ENCODE data around the gene EI24.

DNA sequence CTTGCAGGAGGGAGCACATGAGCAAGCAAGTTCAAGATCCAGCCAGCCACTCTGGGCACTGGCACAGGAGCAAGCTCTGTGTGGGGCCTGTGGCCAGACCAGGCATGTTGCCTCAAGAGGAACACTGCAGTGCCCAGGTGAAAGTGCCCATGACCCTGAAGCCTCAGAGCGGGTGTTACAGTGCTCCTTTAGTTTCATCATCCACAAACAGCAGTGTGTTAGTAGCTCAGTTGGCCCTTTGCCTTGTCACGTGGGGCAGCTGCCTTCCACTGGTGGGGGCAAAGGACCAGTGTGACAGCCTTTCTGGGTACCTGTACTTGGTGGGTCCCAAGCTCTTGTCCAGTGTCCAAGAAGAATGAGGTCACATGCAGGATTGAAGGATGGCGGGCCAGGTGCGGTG lies 3.0 kb upstream of the EI24 start:
- TF ChIP-seq, protein P1, sequence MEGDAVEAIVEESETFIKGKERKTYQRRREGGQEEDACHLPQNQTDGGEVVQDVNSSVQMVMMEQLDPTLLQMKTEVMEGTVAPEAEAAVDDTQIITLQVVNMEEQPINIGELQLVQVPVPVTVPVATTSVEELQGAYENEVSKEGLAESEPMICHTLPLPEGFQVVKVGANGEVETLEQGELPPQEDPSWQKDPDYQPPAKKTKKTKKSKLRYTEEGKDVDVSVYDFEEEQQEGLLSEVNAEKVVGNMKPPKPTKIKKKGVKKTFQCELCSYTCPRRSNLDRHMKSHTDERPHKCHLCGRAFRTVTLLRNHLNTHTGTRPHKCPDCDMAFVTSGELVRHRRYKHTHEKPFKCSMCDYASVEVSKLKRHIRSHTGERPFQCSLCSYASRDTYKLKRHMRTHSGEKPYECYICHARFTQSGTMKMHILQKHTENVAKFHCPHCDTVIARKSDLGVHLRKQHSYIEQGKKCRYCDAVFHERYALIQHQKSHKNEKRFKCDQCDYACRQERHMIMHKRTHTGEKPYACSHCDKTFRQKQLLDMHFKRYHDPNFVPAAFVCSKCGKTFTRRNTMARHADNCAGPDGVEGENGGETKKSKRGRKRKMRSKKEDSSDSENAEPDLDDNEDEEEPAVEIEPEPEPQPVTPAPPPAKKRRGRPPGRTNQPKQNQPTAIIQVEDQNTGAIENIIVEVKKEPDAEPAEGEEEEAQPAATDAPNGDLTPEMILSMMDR (IDR thresholded peaks at IDR 0.05): no peak
- TF ChIP-seq POLR2A (IDR thresholded peaks at IDR 0.05): no peak

Data from gastroesophageal sphincter (tissue), 3 donors.